ENCODE data around the gene WNT3. TPM values are rescaled to one million over a fixed set of nuclear protein-coding genes. Genes with fewer than 3 reads are reported as not detected.

WNT3 gene
- total and polyA plus RNA-seq, 2 donors (not counting 3 experiments of a cell fraction or from before 2014, with no cell fraction given), result 1.4 to 2.1 TPM

DNA sequence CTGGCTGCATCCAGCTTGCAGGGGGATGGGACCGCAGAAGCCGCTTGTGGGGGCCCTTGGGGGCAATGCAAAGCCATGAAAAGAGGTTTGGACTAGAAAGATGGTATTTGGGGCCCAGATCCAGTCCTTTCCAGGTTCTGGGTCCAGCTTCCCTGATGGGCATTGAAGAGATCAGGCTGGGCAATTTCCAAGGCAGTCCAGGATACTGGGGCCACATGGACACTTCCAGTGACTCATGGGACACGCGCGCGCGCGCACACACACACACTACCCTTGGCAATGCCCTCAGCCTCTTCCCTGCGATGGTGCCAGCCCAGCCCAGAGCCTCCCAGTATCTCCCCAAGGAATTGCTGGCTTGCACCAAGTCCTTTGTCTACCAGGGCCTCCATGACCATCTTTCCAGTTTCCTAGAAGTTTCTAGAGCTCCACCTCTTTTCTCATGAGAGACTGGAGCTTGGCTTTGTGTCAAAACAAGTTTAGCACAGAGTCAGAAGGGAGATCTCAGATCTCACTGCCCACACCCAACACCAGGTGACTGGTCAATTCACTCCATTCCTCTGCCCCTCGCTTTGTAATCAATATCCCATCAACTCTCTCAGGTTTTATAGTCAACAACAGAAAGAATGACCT, 44.3 kb downstream of the WNT3 start:
- Histone ChIP-seq H3K27ac (ENCODE audit: insufficient read depth, low read depth, low read length) (no peak overlapping the region), H3K4me3 (replicated peaks in 1 of 3; ENCODE audit: insufficient read depth in 1 of 3, low read depth in 1 of 3, low read length in 3 of 3) (no peak overlapping the region), H2AFZ (ENCODE audit: low read depth, low read length) (no peak overlapping the region), H3K9me3 (replicated peaks; ENCODE audit: control insufficient read depth, insufficient read depth, low read length) (no peaks in the 10 kb centered on the region), H3K4me2 (ENCODE audit: insufficient read depth, low read length) (no peak overlapping the region), H3K27me3 (ENCODE audit: control insufficient read depth in 2 of 2, insufficient read depth in 2 of 2, low read length in 2 of 2) (peaks cover 0 to 2% of the 10 kb centered on the region in 2 experiments), H3K4me1 (ENCODE audit: control insufficient read depth, extremely low read depth, insufficient read depth, low read length) (peaks cover 2% of the 10 kb centered on the region), H3K9ac (replicated peaks; ENCODE audit: extremely low read depth, insufficient read depth, low read length) (no peak overlapping the region), H3K36me3 (ENCODE audit: control insufficient read depth in 2 of 2, extremely low read depth in 1 of 2, insufficient read depth in 2 of 2, low read length in 2 of 2) (no peaks in the 10 kb centered on the region), H3K9me1 (replicated peaks; ENCODE audit: control insufficient read depth, extremely low read depth, insufficient read depth, low read length) (no peaks in the 10 kb centered on the region), H3K79me2 (ENCODE audit: control insufficient read depth, insufficient read depth, low read length) (no peaks in the 10 kb centered on the region), H4K20me1 (replicated peaks; ENCODE audit: control insufficient read depth, extremely low read depth, insufficient read depth, low read length) (no peaks in the 10 kb centered on the region)
- TF ChIP-seq CTCF (IDR thresholded peaks at IDR 0.05; ENCODE audit: extremely low read depth in 1 of 2, insufficient read depth in 1 of 2, low read depth in 1 of 2, low read length in 2 of 2) (no peak), MAX (IDR thresholded peaks at IDR 0.05; ENCODE audit: insufficient read depth, insufficient read length) (no peak), GATA2 (IDR thresholded peaks at IDR 0.05; ENCODE audit: insufficient read depth, insufficient read length, low read depth, low read length) (no peak), POLR2A (IDR thresholded peaks at IDR 0.05; ENCODE audit: low read depth, low read length) (no peak), EZH2 (IDR thresholded peaks at IDR 0.05; ENCODE audit: borderline replicate concordance, low read depth, low read length, severe bottlenecking) (no peak), FOS (IDR thresholded peaks at IDR 0.05; ENCODE audit: borderline replicate concordance, insufficient read depth, low read length) (no peak), JUN (IDR thresholded peaks at IDR 0.05; ENCODE audit: borderline replicate concordance, insufficient read depth, insufficient read length, low read depth) (no peak), POLR2AphosphoS5 (IDR thresholded peaks at IDR 0.05; ENCODE audit: insufficient read depth, low read depth, low read length) (no peak), MYC (IDR thresholded peaks at IDR 0.05; ENCODE audit: low read depth, low read length) (no peak)
- FAIRE-seq (peak; percentile 31), DNase-seq (ENCODE audit: low read depth, low spot score) (no peak)
- dilution Hi-C loops (cut with MboI; ENCODE audit: extremely low pct_ligation_motif_present, low sequenced_read_pairs) (no loop called here), intact Hi-C loops (cut with micrococcal nuclease) (no loop called here)
- no TSS peak for BruUV-seq (replicated peaks)
- ChIA-PET CTCF (interaction anchor here (1.0 to 1.4 kb wide), 2 partner anchors 9 to 61 kb away, joined by 3 to 4 read pairs; no protein-coding TSS in a partner anchor), POLR2A (no interaction called here)

Measured in endothelial cell of umbilical vein (primary cell).